Activated CD4-positive, alpha-beta memory T cell treated with anti-CD3 and anti-CD28 coated beads for 36 hours (primary cell): Measurements from ENCODE around the gene FMOD. TPM values are rescaled to one million over a fixed set of nuclear protein-coding genes. Genes with fewer than 3 reads are reported as not detected.

Experiments used
- CTCF ChIA-PET: fragments of 350-600 bp; sonication (Branson Sonifier 250); formaldehyde crosslinking; loops from one replicate; lab custom pipeline; 2021; ENCODE audit warnings: antibody characterized with exemption, inconsistent platforms; lab: Charles Lee
- POLR2A ChIA-PET: fragments of 350-600 bp; sonication (Branson Sonifier 250); formaldehyde crosslinking; loops from one replicate; lab custom pipeline; 2021; ENCODE audit warnings: antibody characterized with exemption; lab: Charles Lee
- DNase-seq: peaks from one replicate; pipeline ENCODE4 v3.0.0-alpha.2; 2020
- H3K27ac Mint-ChIP-seq: one replicate; pipeline ENCODE4 v1.8.0; 2021; ENCODE audit warnings: mixed read lengths
- H3K27me3 Mint-ChIP-seq: one replicate; pipeline ENCODE4 v1.8.0; 2021; ENCODE audit warnings: mixed read lengths
- H3K36me3 Mint-ChIP-seq: one replicate; pipeline ENCODE4 v1.8.0; 2021; ENCODE audit warnings: mixed read lengths
- H3K4me1 Mint-ChIP-seq: one replicate; pipeline ENCODE4 v1.8.0; 2021; ENCODE audit warnings: low read depth, mixed read lengths
- H3K4me3 Mint-ChIP-seq: one replicate; pipeline ENCODE4 v1.8.0; 2021; ENCODE audit warnings: mild to moderate bottlenecking, mixed read lengths
- H3K9me3 Mint-ChIP-seq: one replicate; pipeline ENCODE4 v1.8.0; 2021; ENCODE audit warnings: mixed read lengths
- intact Hi-C: fragments of 100-400 bp; cut with micrococcal nuclease; formaldehyde crosslinking; loops from one replicate; pipeline ENCODE4 v1.15.1; 2023
- total RNA-seq, 2 experiments: library from RNA; stranded (reverse); gene quantifications; one replicate each; pipeline ENCODE4 v1.2.3, GENCODE V29; 2021

FMOD gene
- total RNA-seq, 2 experiments from 2014 or later, result 0.95 to 1.9 TPM

GRCh38 chr1:203373002-203373401 lies 22.1 kb upstream of the FMOD start:
- Mint-ChIP-seq H3K27ac (no peak overlapping the region), H3K36me3 (no peaks in the 10 kb centered on the region), H3K4me3 (no peak overlapping the region), H3K9me3 (no peaks in the 10 kb centered on the region), H3K27me3 (peaks cover 1% of the 10 kb centered on the region), H3K4me1 (no peaks in the 10 kb centered on the region)
- CTCF ChIA-PET, result no interaction called here
- DNase-seq, result no peak
- POLR2A ChIA-PET, result no interaction called here
- intact Hi-C loops, result no loop called here

GRCh38 chr1:203371288-203371687 lies 20.4 kb upstream of the FMOD start:
- Mint-ChIP-seq H3K4me1 (no peaks in the 10 kb centered on the region), H3K4me3 (no peak overlapping the region), H3K36me3 (no peaks in the 10 kb centered on the region), H3K27ac (no peak overlapping the region), H3K9me3 (no peaks in the 10 kb centered on the region), H3K27me3 (peaks cover 2% of the 10 kb centered on the region)
- CTCF ChIA-PET, result interaction anchor here (1.1 kb wide), 1 partner anchor 104 kb away, joined by 3 read pairs; no protein-coding TSS in a partner anchor
- POLR2A ChIA-PET, result no interaction called here
- no peak for DNase-seq
- intact Hi-C loops, result no loop called here

DNA sequence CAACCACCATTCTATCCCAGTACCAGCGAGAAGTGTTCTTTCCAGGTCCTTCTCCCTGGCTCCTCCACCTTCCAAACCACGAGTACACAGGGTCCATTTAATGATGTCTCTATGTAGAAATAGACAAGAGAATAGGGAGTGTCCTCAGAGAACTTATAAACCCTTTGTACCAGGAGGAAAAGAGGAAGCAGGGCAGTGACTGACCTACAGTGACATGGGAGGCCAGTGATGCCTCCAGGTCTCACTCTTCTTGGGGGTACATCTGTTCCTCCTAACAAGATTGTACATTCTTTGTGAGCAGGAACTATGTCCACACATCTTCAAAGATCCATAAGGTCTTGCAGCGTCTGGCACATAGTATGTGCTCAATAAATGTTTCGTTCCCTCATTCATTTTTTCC lies 18.7 kb upstream of the FMOD start:
- Mint-ChIP-seq H3K9me3 (no peaks in the 10 kb centered on the region), H3K36me3 (no peaks in the 10 kb centered on the region), H3K4me3 (no peak overlapping the region), H3K27me3 (peaks cover 10% of the 10 kb centered on the region), H3K27ac (no peak overlapping the region), H3K4me1 (no peaks in the 10 kb centered on the region)
- CTCF ChIA-PET, result no interaction called here
- intact Hi-C loops, result no loop called here
- POLR2A ChIA-PET, result no interaction called here
- DNase-seq, result no peak

- H3K4me1 Mint-ChIP-seq, result no peaks in the 10 kb centered on the region
- ChIA-PET CTCF (interaction anchor here (1.2 to 1.9 kb wide), 2 partner anchors 26 to 101 kb away, joined by 3 to 7 read pairs; no protein-coding TSS in a partner anchor), POLR2A (no interaction called here)
- DNase-seq, result no peak
- peaks cover 18% of the 10 kb centered on the region for H3K27me3 Mint-ChIP-seq
- intact Hi-C loops, result no loop called here
- H3K36me3 Mint-ChIP-seq, result no peaks in the 10 kb centered on the region
- H3K9me3 Mint-ChIP-seq, result no peaks in the 10 kb centered on the region
- H3K4me3 Mint-ChIP-seq, result no peak overlapping the region
- H3K27ac Mint-ChIP-seq, result no peak overlapping the region
Measured at GRCh38 chr1:203368624-203369451, 17.9 kb upstream of the FMOD start.

DNA sequence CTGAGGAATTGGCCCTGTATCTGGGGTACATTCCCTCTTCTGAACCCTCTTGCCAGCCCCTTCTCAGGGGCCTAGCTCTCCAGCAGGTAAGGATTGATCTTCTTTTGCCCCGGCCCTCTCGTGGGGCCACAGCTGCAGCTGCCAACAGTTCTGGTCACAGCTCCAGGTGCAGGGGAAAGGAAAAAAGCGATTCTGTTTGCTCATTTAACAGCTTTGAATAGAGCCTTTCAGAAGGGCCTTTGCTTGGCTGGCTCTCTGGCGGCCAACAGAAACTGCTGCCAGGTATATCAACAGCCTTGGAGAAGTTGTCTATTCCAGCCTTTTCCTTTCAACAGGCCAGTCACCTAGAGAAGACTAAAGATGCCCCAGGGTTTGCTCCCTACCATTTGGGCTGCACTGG lies 16.1 kb upstream of the FMOD start:
- intact Hi-C loops, result no loop called here
- no peak for DNase-seq
- ChIA-PET CTCF (interaction anchor here (1.3 to 1.9 kb wide), 2 partner anchors 24 to 151 kb away, joined by 3 to 7 read pairs; no protein-coding TSS in a partner anchor), POLR2A (no interaction called here)
- Mint-ChIP-seq H3K27me3 (peaks cover 21% of the 10 kb centered on the region), H3K36me3 (no peaks in the 10 kb centered on the region), H3K27ac (no peak overlapping the region), H3K4me3 (no peak overlapping the region), H3K4me1 (no peaks in the 10 kb centered on the region), H3K9me3 (no peaks in the 10 kb centered on the region)

- intact Hi-C loops, result no loop called here
- Mint-ChIP-seq H3K9me3 (no peaks in the 10 kb centered on the region), H3K4me1 (no peaks in the 10 kb centered on the region), H3K27ac (no peak overlapping the region), H3K4me3 (no peak overlapping the region), H3K27me3 (peaks cover 20% of the 10 kb centered on the region), H3K36me3 (no peaks in the 10 kb centered on the region)
- DNase-seq, result no peak
- ChIA-PET CTCF (no interaction called here), POLR2A (no interaction called here)
Measured at GRCh38 chr1:203366476-203366875, 15.6 kb upstream of the FMOD start.

DNA sequence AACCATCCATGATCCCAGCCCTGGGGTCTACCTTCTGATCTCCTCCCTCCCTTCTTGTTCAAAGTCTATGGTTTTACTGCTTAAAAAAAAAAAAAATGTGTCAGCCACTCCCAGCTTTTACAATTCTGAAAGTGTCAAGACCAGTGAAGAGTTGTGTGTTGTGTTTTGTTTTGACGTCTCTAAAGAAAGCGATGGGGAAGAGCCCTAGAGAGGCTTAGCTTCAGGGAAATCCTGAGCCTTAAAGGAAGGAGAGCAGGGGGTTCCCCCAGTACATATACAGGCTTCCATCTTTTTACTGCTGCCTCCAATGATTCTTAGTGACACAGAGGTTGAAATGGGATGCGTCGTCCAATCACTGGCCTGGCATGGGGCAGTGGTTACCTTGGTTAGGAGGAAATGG lies 13.9 kb upstream of the FMOD start:
- POLR2A ChIA-PET, result no interaction called here
- intact Hi-C loops, result no loop called here
- Mint-ChIP-seq H3K9me3 (no peaks in the 10 kb centered on the region), H3K4me1 (no peaks in the 10 kb centered on the region), H3K4me3 (no peak overlapping the region), H3K36me3 (no peaks in the 10 kb centered on the region), H3K27me3 (peaks cover 27% of the 10 kb centered on the region), H3K27ac (no peak overlapping the region)
- DNase-seq, result no peak
- CTCF ChIA-PET, result interaction anchor here (0.6 to 1.0 kb wide), 2 partner anchors 20 to 25 kb away, joined by 3 to 4 read pairs; no protein-coding TSS in a partner anchor

DNA sequence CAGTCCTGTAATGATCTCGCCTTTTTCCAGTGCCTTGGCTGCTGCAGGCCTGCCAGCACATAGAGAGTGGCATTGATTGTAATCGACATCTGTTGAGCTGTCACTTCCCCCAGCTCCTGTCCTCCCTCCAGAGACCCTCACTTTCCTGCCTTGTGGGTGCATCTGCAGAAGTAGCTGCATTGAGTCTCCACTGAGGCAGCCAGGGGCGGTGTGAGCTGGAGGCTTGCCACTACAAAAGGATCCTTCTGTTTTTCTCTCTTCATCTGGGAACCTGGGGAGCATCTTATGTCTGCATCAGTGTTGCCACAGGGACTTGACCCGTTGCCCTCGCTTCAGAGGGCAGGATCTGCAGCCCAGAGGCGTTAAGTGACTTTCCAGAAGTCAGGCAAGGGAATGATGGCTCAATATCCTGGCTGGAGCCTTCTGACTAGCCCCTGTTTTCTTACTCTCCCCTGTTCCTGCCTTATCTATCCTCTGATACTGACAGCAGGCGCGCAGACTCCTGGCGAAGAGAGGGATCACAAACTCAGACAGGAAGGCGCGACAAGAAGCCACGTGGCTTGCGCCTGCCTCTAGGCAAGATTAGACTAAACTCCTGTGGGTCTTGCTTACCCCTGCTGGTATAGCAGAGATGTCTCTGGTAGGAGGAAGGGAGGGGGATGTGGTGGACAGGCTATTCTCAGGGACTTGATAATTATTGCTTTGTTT lies 13.3 kb upstream of the FMOD start:
- H3K36me3 Mint-ChIP-seq, result no peaks in the 10 kb centered on the region
- POLR2A ChIA-PET, result no interaction called here
- H3K9me3 Mint-ChIP-seq, result no peaks in the 10 kb centered on the region
- H3K27ac Mint-ChIP-seq, result no peak overlapping the region
- no peak overlapping the region for H3K4me3 Mint-ChIP-seq
- intact Hi-C loops, result no loop called here
- CTCF ChIA-PET, result interaction anchor here (0.9 to 1.0 kb wide), 2 partner anchors 25 to 27 kb away, joined by 3 read pairs; no protein-coding TSS in a partner anchor
- no peaks in the 10 kb centered on the region for H3K4me1 Mint-ChIP-seq
- peaks cover 30% of the 10 kb centered on the region for H3K27me3 Mint-ChIP-seq
- DNase-seq, result no peak

DNA sequence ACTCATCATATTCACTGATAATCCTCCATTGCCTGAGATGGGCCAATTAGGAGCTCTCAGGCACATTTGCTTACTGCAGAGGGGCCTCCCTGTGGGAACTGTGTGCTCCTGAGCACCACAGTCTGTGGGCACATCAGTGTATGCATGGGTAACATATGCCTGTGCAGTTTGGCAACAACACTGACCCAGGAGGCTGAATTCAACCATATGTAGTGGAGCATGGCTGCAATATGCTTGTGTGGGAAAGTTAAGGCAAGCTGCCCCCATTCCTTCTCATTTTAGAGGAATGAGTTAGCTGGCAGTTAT lies 11.8 kb upstream of the FMOD start:
- no peaks in the 10 kb centered on the region for H3K36me3 Mint-ChIP-seq
- no peak for DNase-seq
- H3K9me3 Mint-ChIP-seq, result no peaks in the 10 kb centered on the region
- no peak overlapping the region for H3K4me3 Mint-ChIP-seq
- no peaks in the 10 kb centered on the region for H3K4me1 Mint-ChIP-seq
- ChIA-PET POLR2A (no interaction called here), CTCF (no interaction called here)
- H3K27ac Mint-ChIP-seq, result no peak overlapping the region
- peaks cover 39% of the 10 kb centered on the region for H3K27me3 Mint-ChIP-seq
- intact Hi-C loops, result no loop called here

DNA sequence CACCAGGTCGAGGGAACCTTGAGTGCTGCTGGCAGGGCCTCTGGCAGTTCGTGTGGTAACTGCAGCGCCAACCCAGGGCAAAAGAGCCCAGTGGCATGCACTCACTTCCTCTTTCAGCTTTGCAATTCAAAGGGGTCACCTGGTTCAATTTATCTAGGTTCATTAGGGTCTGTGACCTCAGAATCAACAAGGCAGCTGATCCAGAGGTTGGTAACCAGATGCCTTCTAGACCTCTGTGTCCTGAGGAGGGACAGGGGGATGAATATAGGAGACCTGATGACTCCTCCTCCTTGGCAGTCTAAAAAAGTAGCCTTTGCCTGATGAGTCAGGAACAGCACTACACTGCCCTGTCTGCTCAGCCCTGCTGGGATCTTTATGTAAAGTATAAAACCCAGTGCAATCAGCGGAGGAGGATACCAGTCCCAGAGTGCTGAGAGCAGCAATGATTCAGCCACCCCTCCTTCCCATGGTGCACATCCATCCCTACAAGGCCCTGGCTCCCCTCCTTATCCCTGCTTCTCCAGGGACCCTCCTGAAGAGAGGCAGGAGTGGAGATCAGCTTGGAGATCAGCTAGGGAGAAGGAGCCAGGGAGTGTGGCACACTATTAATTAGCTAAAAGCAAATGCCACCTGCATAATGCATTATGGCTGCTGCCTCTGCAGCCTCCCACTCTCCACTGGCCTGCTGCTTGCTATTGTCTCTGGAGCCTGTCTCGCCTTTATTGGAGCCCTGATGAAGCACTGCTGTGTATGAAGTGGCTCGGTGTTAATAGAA lies 11.2 kb upstream of the FMOD start:
- H3K27me3 Mint-ChIP-seq, result peaks cover 38% of the 10 kb centered on the region
- peaks cover 3% of the 10 kb centered on the region for H3K9me3 Mint-ChIP-seq
- ChIA-PET CTCF (no interaction called here), POLR2A (no interaction called here)
- no peak for DNase-seq
- no peak overlapping the region for H3K27ac Mint-ChIP-seq
- intact Hi-C loops, result no loop called here
- no peak overlapping the region for H3K4me3 Mint-ChIP-seq
- H3K4me1 Mint-ChIP-seq, result no peaks in the 10 kb centered on the region
- H3K36me3 Mint-ChIP-seq, result no peaks in the 10 kb centered on the region

DNA sequence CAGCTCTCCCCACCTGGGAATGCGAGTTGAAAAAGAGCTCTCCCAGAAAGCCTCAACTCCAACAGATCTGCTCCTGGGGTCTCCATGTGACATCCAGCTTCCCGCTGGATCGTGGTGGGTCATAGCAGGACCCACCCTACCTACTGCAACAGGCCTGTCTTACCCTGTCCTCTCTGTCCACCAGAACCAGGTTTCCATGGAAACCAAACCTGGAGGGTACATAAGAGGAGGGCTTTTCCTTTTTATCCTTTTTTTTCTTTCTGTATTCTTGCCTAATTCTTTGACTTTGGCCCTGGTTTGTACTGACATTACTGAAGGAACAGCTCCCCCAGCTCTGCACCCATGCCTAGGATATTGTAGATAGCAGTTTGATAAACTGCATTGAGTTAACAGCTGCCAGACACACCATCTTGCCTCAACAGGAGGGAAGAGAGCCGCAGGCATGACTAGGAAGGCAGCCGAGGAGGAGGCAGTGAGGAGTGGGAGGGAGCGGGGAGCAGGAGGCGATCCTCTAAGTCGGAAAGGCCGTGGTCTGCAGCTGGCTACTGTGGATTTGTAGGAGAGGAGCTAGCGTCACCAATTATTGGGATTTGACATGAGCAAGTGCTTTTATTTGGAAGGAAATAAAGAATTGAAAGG lies 9.7 kb upstream of the FMOD start:
- Mint-ChIP-seq H3K27ac (no peak overlapping the region), H3K9me3 (peaks cover 7% of the 10 kb centered on the region), H3K27me3 (peaks cover 41% of the 10 kb centered on the region), H3K4me1 (no peaks in the 10 kb centered on the region), H3K36me3 (no peaks in the 10 kb centered on the region), H3K4me3 (no peak overlapping the region)
- no peak for DNase-seq
- POLR2A ChIA-PET, result no interaction called here
- CTCF ChIA-PET, result interaction anchor here (1.8 to 2.4 kb wide), 2 partner anchors 18 to 20 kb away, joined by 7 to 8 read pairs; no protein-coding TSS in a partner anchor
- intact Hi-C loops, result no loop called here
